GM23338 (cell line): ENCODE results near the gene AQP1. TPM values are rescaled to one million over a fixed set of nuclear protein-coding genes. Genes with fewer than 3 reads are reported as not detected.

Source experiments
- ATAC-seq: fragments of 200-7000 bp; cut with Tn5 transposase; 3 replicates; pipeline ENCODE4 v1.9.1; 2020
- DNase-seq: peaks from one replicate; pipeline ENCODE4 v3.0.0-alpha.2; 2015; ENCODE audit warnings: low spot score
- H2AFZ ChIP-seq: fragments of 200-600 bp; sonication (generic); 2 replicates; pipeline ENCODE4 v1.8.0; 2016; ENCODE audit warnings: antibody characterized with exemption, mild to moderate bottlenecking, moderate library complexity
- H3F3A ChIP-seq: fragments of 200-600 bp; sonication (generic); replicated peaks from 2 replicates; pipeline ENCODE4 v1.8.0; 2017; ENCODE audit warnings: antibody characterized with exemption, mixed run types, low read depth
- H3K27ac ChIP-seq: fragments of 200-600 bp; sonication (generic); 2 replicates; pipeline ENCODE4 v1.6.1; 2016; ENCODE audit warnings: low read depth
- H3K27me3 ChIP-seq: fragments of 200-600 bp; sonication (generic); 2 replicates; pipeline ENCODE4 v1.8.0; 2016; ENCODE audit warnings: mild to moderate bottlenecking, mixed run types, moderate library complexity; ENCODE audit not compliant: insufficient read depth
- H3K36me3 ChIP-seq: fragments of 200-600 bp; sonication (generic); 2 replicates; pipeline ENCODE4 v1.8.0; 2016; ENCODE audit warnings: mild to moderate bottlenecking; ENCODE audit not compliant: insufficient read depth
- H3K4me1 ChIP-seq: fragments of 200-600 bp; sonication (generic); 2 replicates; pipeline ENCODE4 v1.8.0; 2016; ENCODE audit warnings: mild to moderate bottlenecking, moderate library complexity; ENCODE audit not compliant: insufficient read depth
- H3K4me2 ChIP-seq: fragments of 200-600 bp; sonication (generic); 2 replicates; pipeline ENCODE4 v1.7.1; 2017; ENCODE audit warnings: mixed run types
- H3K4me3 ChIP-seq: fragments of 200-600 bp; sonication (generic); 2 replicates; pipeline ENCODE4 v1.6.1; 2016; ENCODE audit warnings: mixed run types
- H3K79me2 ChIP-seq: fragments of 200-600 bp; sonication (generic); replicated peaks from 2 replicates; pipeline ENCODE4 v1.8.0; 2017; ENCODE audit warnings: mild to moderate bottlenecking; ENCODE audit not compliant: insufficient read depth
- H3K9me2 ChIP-seq: fragments of 200-600 bp; sonication (generic); 2 replicates; pipeline ENCODE4 v1.8.0; 2017; ENCODE audit not compliant: insufficient read depth
- H4K20me1 ChIP-seq: fragments of 200-600 bp; sonication (generic); replicated peaks from 2 replicates; pipeline ENCODE4 v1.8.0; 2017; ENCODE audit warnings: mild to moderate bottlenecking; ENCODE audit not compliant: insufficient read depth
- H3K27ac Mint-ChIP-seq: 2 replicates; pipeline ENCODE4 v1.8.0; 2020; ENCODE audit warnings: inconsistent platforms, mild to moderate bottlenecking, moderate library complexity, mixed read lengths
- H3K27me3 Mint-ChIP-seq: 3 replicates; pipeline ENCODE4 v1.8.0; 2022; ENCODE audit warnings: low read depth, mild to moderate bottlenecking, moderate library complexity, mixed read lengths, inconsistent platforms; ENCODE audit not compliant: insufficient read depth, poor library complexity
- H3K36me3 Mint-ChIP-seq: 3 replicates; pipeline ENCODE4 v1.8.0; 2021; ENCODE audit warnings: low read depth, mild to moderate bottlenecking, inconsistent platforms, moderate library complexity, mixed read lengths
- H3K4me1 Mint-ChIP-seq: 3 replicates; pipeline ENCODE4 v1.8.0; 2020; ENCODE audit warnings: mild to moderate bottlenecking, inconsistent platforms, mixed read lengths
- H3K4me3 Mint-ChIP-seq: 3 replicates; pipeline ENCODE4 v1.8.0; 2021; ENCODE audit warnings: moderate library complexity, mild to moderate bottlenecking, inconsistent platforms, mixed read lengths
- H3K9me3 Mint-ChIP-seq: 3 replicates; pipeline ENCODE4 v1.8.0; 2020; ENCODE audit warnings: moderate library complexity, mild to moderate bottlenecking, inconsistent platforms, mixed read lengths
- EZH2 ChIP-seq: fragments of 200-600 bp; sonication (generic); IDR thresholded peaks from one replicate; pipeline ENCODE4 v1.8.0; 2017; ENCODE audit warnings: antibody characterized with exemption, mild to moderate bottlenecking, low read depth; ENCODE audit not compliant: unreplicated experiment
- REST ChIP-seq: IDR thresholded peaks from one replicate; pipeline ENCODE4 v1.6.1; 2018; ENCODE audit warnings: antibody characterized with exemption; ENCODE audit not compliant: unreplicated experiment
- ZNF114 ChIP-seq: fragments of 250-450 bp; sonication (Bioruptor Pico); IDR thresholded peaks from 2 replicates; pipeline ENCODE4 v1.5.0; 2020; ENCODE audit warnings: mild to moderate bottlenecking, moderate library complexity
- ZNF331 ChIP-seq: fragments of 250-450 bp; sonication (Bioruptor Pico); IDR thresholded peaks from 2 replicates; pipeline ENCODE4 v1.5.0; 2020; ENCODE audit warnings: low read depth, mild to moderate bottlenecking, moderate library complexity
- polyA plus RNA-seq: library from polyadenylated mRNA; unstranded; fragments of >200 nt; fragmentation: Nextera tagmentation; extraction: Ambion mirVana; gene quantifications from 2 replicates; pipeline ENCODE4 v1.2.1, GENCODE V29; 2016
- total RNA-seq: library from RNA; depleted of rRNA; stranded (reverse); fragments of >200 nt; shearing (Covaris generic); gene quantifications from 2 replicates; pipeline ENCODE4 v1.2.3, GENCODE V29; 2014
- TF ChIP-seq, protein P1 (sequence below): IDR thresholded peaks from 2 replicates; pipeline ENCODE4 v1.6.1; 2016; ENCODE audit warnings: antibody characterized with exemption

Gene AQP1
- total and polyA plus RNA-seq, 2 experiments from 2014 or later, result 0.28 TPM; not detected in 1

GRCh38 chr7:30916767-30917166 lies 5.1 kb downstream of the AQP1 start:
- no peak overlapping the region for H3K4me2 ChIP-seq
- peaks cover 12% of the 10 kb centered on the region for H3K27me3 Mint-ChIP-seq
- no peaks in the 10 kb centered on the region for H3K9me2 ChIP-seq
- H3K4me1 ChIP-seq, result no peaks in the 10 kb centered on the region
- no peak overlapping the region for H3K4me3 Mint-ChIP-seq
- H3K27me3 ChIP-seq, result no peaks in the 10 kb centered on the region
- H3F3A ChIP-seq, result no peaks in the 10 kb centered on the region
- no peaks in the 10 kb centered on the region for H3K79me2 ChIP-seq
- no peaks in the 10 kb centered on the region for H3K36me3 Mint-ChIP-seq
- H4K20me1 ChIP-seq, result no peaks in the 10 kb centered on the region
- peaks cover 31% of the 10 kb centered on the region for H3K4me1 Mint-ChIP-seq
- H3K27ac Mint-ChIP-seq, result no peak overlapping the region
- no peaks in the 10 kb centered on the region for H3K9me3 Mint-ChIP-seq
- TF ChIP-seq ZNF331 (CRISPR knock-in tag) (no peak), REST (no peak)
- TF ChIP-seq, protein P1, sequence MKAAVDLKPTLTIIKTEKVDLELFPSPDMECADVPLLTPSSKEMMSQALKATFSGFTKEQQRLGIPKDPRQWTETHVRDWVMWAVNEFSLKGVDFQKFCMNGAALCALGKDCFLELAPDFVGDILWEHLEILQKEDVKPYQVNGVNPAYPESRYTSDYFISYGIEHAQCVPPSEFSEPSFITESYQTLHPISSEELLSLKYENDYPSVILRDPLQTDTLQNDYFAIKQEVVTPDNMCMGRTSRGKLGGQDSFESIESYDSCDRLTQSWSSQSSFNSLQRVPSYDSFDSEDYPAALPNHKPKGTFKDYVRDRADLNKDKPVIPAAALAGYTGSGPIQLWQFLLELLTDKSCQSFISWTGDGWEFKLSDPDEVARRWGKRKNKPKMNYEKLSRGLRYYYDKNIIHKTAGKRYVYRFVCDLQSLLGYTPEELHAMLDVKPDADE, result no peak
- no peak overlapping the region for H3K4me3 ChIP-seq
- DNase-seq (no peak), ATAC-seq (no peak)
- H3K36me3 ChIP-seq, result no peaks in the 10 kb centered on the region
- no peak overlapping the region for H2AFZ ChIP-seq
- H3K27ac ChIP-seq, result no peak overlapping the region

DNA sequence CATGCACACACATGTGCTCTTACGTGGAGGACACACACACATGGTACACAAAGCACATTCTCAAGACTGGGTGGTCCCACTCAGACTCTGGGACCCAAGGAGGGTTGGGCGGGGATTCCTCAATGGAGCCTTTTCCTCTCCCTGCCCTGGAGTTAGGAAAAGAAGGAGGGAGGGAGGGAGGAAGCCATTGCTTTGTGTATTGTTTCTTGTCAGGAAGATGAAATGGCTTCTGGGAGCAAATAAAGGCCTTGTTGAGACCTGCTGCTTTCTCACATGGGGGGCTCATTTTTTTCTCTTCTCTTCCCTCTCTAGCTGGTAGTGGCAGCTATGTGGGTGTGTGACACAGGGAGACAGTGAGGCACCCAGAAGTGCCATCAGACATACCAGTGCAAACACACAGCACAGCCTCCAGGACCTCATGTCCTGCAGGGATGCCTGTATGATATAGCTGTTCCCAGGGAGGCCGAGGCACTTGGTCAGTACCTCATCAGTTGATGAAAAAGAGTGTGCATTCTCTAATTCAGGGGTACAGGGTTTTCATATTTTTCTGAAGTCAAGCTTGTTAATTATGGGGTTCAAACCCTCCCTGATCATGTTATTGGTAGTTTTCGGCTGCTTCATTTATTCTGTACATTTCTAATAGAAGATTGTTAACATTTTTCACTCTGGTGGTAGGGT lies 5.7 kb downstream of the AQP1 start:
- no peaks in the 10 kb centered on the region for H4K20me1 ChIP-seq
- no peak overlapping the region for H3K27ac ChIP-seq
- no peaks in the 10 kb centered on the region for H3K9me2 ChIP-seq
- H3K79me2 ChIP-seq, result no peaks in the 10 kb centered on the region
- no peak overlapping the region for H3K4me2 ChIP-seq
- Mint-ChIP-seq H3K4me3 (no peak overlapping the region), H3K4me1 (peaks cover 31% of the 10 kb centered on the region), H3K27me3 (peaks cover 9% of the 10 kb centered on the region), H3K36me3 (no peaks in the 10 kb centered on the region), H3K9me3 (no peaks in the 10 kb centered on the region), H3K27ac (no peak overlapping the region)
- H3K4me3 ChIP-seq, result no peak overlapping the region
- H3K36me3 ChIP-seq, result no peaks in the 10 kb centered on the region
- no peaks in the 10 kb centered on the region for H3K27me3 ChIP-seq
- no peak for ATAC-seq
- TF ChIP-seq EZH2 (no peak), ZNF331 (CRISPR knock-in tag) (no peak), ZNF114 (CRISPR knock-in tag) (no peak)
- no peak for DNase-seq
- no peak overlapping the region for H2AFZ ChIP-seq
- no peaks in the 10 kb centered on the region for H3K4me1 ChIP-seq
- H3F3A ChIP-seq, result no peaks in the 10 kb centered on the region
